Measurements from ENCODE around the gene CES4A.
A peak's percentile ranks its signal among the peaks of the same experiment; 100 is the strongest.

CES4A gene

DNA sequence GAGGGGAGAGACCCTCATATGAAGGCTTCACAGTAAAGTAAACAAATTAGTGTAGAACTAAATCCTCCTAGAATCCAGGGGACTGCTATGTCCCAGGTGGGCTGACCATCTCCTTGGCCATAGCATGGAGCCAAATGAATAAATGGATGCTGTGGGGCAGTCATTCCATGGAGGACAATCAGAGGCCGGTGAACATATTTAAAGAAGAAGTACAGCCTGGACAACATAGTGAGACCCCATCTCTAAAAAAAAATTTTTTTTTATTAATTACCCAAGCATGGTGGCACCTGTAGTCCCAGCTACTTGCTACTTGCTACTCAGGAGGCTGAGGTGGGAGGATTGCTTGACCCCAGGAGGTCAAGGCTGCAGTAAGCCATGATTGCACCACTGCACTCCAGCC lies 35.3 kb downstream of the CES4A start:
- no peaks in the 10 kb centered on the region for H3K9me3 ChIP-seq (ENCODE audit: severe bottlenecking)

GRCh38 chr16:67024384-67025209 lies 36.2 kb downstream of the CES4A start:
- TF ChIP-seq, protein P1, sequence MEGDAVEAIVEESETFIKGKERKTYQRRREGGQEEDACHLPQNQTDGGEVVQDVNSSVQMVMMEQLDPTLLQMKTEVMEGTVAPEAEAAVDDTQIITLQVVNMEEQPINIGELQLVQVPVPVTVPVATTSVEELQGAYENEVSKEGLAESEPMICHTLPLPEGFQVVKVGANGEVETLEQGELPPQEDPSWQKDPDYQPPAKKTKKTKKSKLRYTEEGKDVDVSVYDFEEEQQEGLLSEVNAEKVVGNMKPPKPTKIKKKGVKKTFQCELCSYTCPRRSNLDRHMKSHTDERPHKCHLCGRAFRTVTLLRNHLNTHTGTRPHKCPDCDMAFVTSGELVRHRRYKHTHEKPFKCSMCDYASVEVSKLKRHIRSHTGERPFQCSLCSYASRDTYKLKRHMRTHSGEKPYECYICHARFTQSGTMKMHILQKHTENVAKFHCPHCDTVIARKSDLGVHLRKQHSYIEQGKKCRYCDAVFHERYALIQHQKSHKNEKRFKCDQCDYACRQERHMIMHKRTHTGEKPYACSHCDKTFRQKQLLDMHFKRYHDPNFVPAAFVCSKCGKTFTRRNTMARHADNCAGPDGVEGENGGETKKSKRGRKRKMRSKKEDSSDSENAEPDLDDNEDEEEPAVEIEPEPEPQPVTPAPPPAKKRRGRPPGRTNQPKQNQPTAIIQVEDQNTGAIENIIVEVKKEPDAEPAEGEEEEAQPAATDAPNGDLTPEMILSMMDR (IDR thresholded peaks at IDR 0.05; ENCODE audit: low read depth, low read length) = no peak
- Histone ChIP-seq H3K36me3 (peaks cover 4% of the 10 kb centered on the region), H3K9me3 (ENCODE audit: severe bottlenecking) (no peaks in the 10 kb centered on the region), H3K27me3 (ENCODE audit: insufficient read depth, low read depth, severe bottlenecking) (no peaks in the 10 kb centered on the region), H3K27ac (no peak overlapping the region), H3K4me3 (ENCODE audit: low read depth, low read length) (no peak overlapping the region)
- peak; percentile 4 for DNase-seq

More for the DNA sequence above, 35.3 kb downstream of the CES4A start:
- H3K27me3 ChIP-seq (ENCODE audit: insufficient read depth, low read depth, severe bottlenecking) = no peaks in the 10 kb centered on the region
- no peaks in the 10 kb centered on the region for H3K36me3 ChIP-seq
- DNase-seq = no peak
- H3K27ac ChIP-seq = no peak overlapping the region
- H3K4me3 ChIP-seq (ENCODE audit: low read depth, low read length) = no peak overlapping the region
- TF ChIP-seq, protein P1 (IDR thresholded peaks at IDR 0.05; ENCODE audit: low read depth, low read length) = no peak

DNA sequence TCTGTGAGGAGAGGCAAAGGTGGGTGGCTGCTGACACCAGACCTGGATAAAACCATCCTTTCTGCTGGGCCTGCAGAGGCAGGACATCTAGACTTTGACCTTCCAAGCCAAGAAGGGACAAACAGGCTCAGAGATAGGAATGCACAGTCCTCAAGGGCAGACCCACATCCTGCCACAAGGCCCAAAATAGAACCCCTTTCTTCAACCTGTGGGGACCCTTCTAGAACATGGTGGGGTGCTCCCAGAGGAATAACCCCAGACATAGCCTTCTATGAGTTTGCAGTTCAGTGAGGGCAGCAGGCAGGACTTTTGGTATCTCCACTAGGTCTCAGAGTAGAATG lies 36.8 kb downstream of the CES4A start:
- H3K4me3 ChIP-seq (ENCODE audit: low read depth, low read length) = no peak overlapping the region
- DNase-seq = no peak
- TF ChIP-seq, protein P1 (IDR thresholded peaks at IDR 0.05; ENCODE audit: low read depth, low read length) = no peak

DNA sequence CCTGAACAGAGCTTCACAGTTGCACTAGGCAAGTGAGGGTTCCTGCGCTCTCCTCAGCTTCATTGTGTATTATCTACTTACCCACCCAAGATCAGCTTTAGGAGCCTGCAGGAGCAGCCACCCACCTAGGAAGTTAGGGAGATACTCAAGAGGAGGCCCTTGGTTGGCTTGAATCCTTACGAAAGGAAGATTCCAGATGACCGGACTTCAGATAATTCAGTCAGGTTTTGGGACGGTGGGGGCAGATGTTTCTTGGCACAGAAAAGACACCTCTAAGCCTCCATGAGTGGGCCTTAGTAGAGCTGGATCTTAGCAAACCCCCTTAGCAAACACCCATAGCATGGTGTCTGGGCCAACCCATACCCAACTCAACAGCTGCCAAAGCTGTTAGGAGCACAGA lies 38.2 kb downstream of the CES4A start:
- no peak overlapping the region for H3K4me3 ChIP-seq (ENCODE audit: low read depth, low read length)

More for the DNA sequence above, 36.8 kb downstream of the CES4A start:
- Histone ChIP-seq H3K27ac (no peak overlapping the region), H3K36me3 (peaks cover 9% of the 10 kb centered on the region), H3K9me3 (ENCODE audit: severe bottlenecking) (no peaks in the 10 kb centered on the region), H3K27me3 (ENCODE audit: insufficient read depth, low read depth, severe bottlenecking) (no peaks in the 10 kb centered on the region)

GRCh38 chr16:67027046-67027445 lies 38.7 kb downstream of the CES4A start:
- Histone ChIP-seq H3K36me3 (peaks cover 26% of the 10 kb centered on the region), H3K27me3 (ENCODE audit: insufficient read depth, low read depth, severe bottlenecking) (no peaks in the 10 kb centered on the region), H3K9me3 (ENCODE audit: severe bottlenecking) (no peaks in the 10 kb centered on the region), H3K27ac (no peak overlapping the region), H3K4me3 (ENCODE audit: low read depth, low read length) (no peak overlapping the region)
- TF ChIP-seq, protein P1 (IDR thresholded peaks at IDR 0.05; ENCODE audit: low read depth, low read length) = no peak
- DNase-seq = no peak

More for the DNA sequence above, 38.2 kb downstream of the CES4A start:
- H3K27me3 ChIP-seq (ENCODE audit: insufficient read depth, low read depth, severe bottlenecking) = no peaks in the 10 kb centered on the region
- no peaks in the 10 kb centered on the region for H3K9me3 ChIP-seq (ENCODE audit: severe bottlenecking)
- H3K36me3 ChIP-seq = peaks cover 21% of the 10 kb centered on the region
- H3K27ac ChIP-seq = no peak overlapping the region
- DNase-seq = no peak
- TF ChIP-seq, protein P1 (IDR thresholded peaks at IDR 0.05; ENCODE audit: low read depth, low read length) = no peak

Measured in WERI-Rb-1 (cell line).